HEK293 (cell line): ENCODE results near the gene C1orf226.

Source experiments
- CTCF ChIA-PET: fragments of 350-600 bp; formaldehyde crosslinking; extraction: SDS; loops from one replicate; lab custom pipeline; 2021; ENCODE audit warnings: antibody characterized with exemption; lab: Yijun Ruan, JAX
- POLR2A ChIA-PET: fragments of 300-600 bp; formaldehyde crosslinking; extraction: SDS; loops from one replicate; lab custom pipeline; 2020; ENCODE audit warnings: antibody characterized with exemption, inconsistent platforms; lab: Yijun Ruan, JAX
- H3K27ac ChIP-seq: fragments of 200-500 bp; sonication (Bioruptor generic); 2 replicates; pipeline ENCODE4 v1.5.1; 2014; ENCODE audit warnings: low read depth, low read length, control low read depth, inconsistent platforms; ENCODE audit errors: extremely low read depth
- H3K36me3 ChIP-seq, 2 experiments: fragments of 200-500 bp in 1 of 2; sonication (Bioruptor generic) in 1 of 2; 1 replicate in 1 of 2; 2 replicates in 1 of 2; pipeline ENCODE4 v1.5.1; 2014 to 2017; ENCODE audit warnings: inconsistent platforms in 2 of 2, low read length in 2 of 2; ENCODE audit not compliant: control insufficient read depth in 2 of 2, insufficient read depth in 1 of 2
- H3K4me1 ChIP-seq: fragments of 200-500 bp; sonication (Bioruptor generic); 2 replicates; pipeline ENCODE4 v1.5.1; 2014; ENCODE audit warnings: mild to moderate bottlenecking, low read length, inconsistent platforms; ENCODE audit not compliant: control insufficient read depth, insufficient read depth
- H3K4me3 ChIP-seq: 2 replicates; pipeline ENCODE4 v1.5.1; 2011; ENCODE audit warnings: low read depth, mild to moderate bottlenecking, control low read depth, low read length, moderate library complexity
- H3K9me3 ChIP-seq: fragments of 200-500 bp; sonication (Bioruptor generic); 2 replicates; pipeline ENCODE4 v1.5.1; 2014; ENCODE audit warnings: low read depth, low read length, inconsistent platforms; ENCODE audit not compliant: control insufficient read depth, insufficient read depth
- SCRT1 ChIP-seq: fragments of 450-650 bp; formaldehyde crosslinking; IDR thresholded peaks from 2 replicates; pipeline ENCODE4 v1.5.1; 2016; ENCODE audit warnings: missing biosample characterization, missing genetic modification characterization, borderline replicate concordance
- ZBTB1 ChIP-seq: fragments of 450-650 bp; formaldehyde crosslinking; IDR thresholded peaks from 2 replicates; pipeline ENCODE4 v1.5.1; 2016; ENCODE audit warnings: missing biosample characterization, missing genetic modification characterization
- ZNF169 ChIP-seq: fragments of 450-650 bp; formaldehyde crosslinking; IDR thresholded peaks from 2 replicates; pipeline ENCODE4 v1.5.1; 2016; ENCODE audit warnings: missing biosample characterization, missing genetic modification characterization
- ZNF214 ChIP-seq: fragments of 450-650 bp; formaldehyde crosslinking; IDR thresholded peaks from 2 replicates; pipeline ENCODE4 v1.5.1; 2017; ENCODE audit warnings: missing biosample characterization, mild to moderate bottlenecking, missing genetic modification characterization, borderline replicate concordance
- ZNF221 ChIP-seq: fragments of 450-650 bp; formaldehyde crosslinking; IDR thresholded peaks from 2 replicates; pipeline ENCODE4 v1.5.1; 2017; ENCODE audit warnings: missing biosample characterization, missing genetic modification characterization, borderline replicate concordance
- ZNF24 ChIP-seq: fragments of 450-650 bp; formaldehyde crosslinking; IDR thresholded peaks from 2 replicates; pipeline ENCODE4 v1.5.1; 2016; ENCODE audit warnings: missing biosample characterization, missing genetic modification characterization
- ZNF366 ChIP-seq: fragments of 450-650 bp; formaldehyde crosslinking; conservative IDR thresholded peaks from 2 replicates; pipeline ENCODE4 v1.5.1; 2016; ENCODE audit warnings: missing biosample characterization, missing genetic modification characterization
- ZNF510 ChIP-seq: fragments of 450-650 bp; formaldehyde crosslinking; IDR thresholded peaks from 2 replicates; pipeline ENCODE4 v1.5.1; 2018; ENCODE audit warnings: mild to moderate bottlenecking, missing genetic modification characterization, missing biosample characterization; ENCODE audit not compliant: insufficient replicate concordance
- ZNF558 ChIP-seq: fragments of 450-650 bp; formaldehyde crosslinking; IDR thresholded peaks from 2 replicates; pipeline ENCODE4 v1.5.1; 2016; ENCODE audit warnings: missing biosample characterization, missing genetic modification characterization
- ZNF600 ChIP-seq: fragments of 450-650 bp; formaldehyde crosslinking; IDR thresholded peaks from 2 replicates; pipeline ENCODE4 v1.5.1; 2016; ENCODE audit warnings: missing biosample characterization, missing genetic modification characterization
- ZNF785 ChIP-seq: fragments of 450-650 bp; formaldehyde crosslinking; IDR thresholded peaks from 2 replicates; pipeline ENCODE4 v1.5.1; 2016; ENCODE audit warnings: missing biosample characterization, missing genetic modification characterization
- ZNF830 ChIP-seq: fragments of 450-650 bp; IDR thresholded peaks from 2 replicates; pipeline ENCODE4 v1.5.0; 2018; ENCODE audit warnings: missing biosample characterization, missing genetic modification characterization, low read depth, mild to moderate bottlenecking, moderate library complexity
- ZNF843 ChIP-seq: fragments of 450-650 bp; formaldehyde crosslinking; IDR thresholded peaks from 2 replicates; pipeline ENCODE4 v1.5.1; 2016; ENCODE audit warnings: missing biosample characterization, missing genetic modification characterization
- TF ChIP-seq, protein P1 (sequence below): fragments of 450-650 bp; formaldehyde crosslinking; IDR thresholded peaks from 2 replicates; pipeline ENCODE4 v1.5.1; 2016; ENCODE audit warnings: missing biosample characterization, missing genetic modification characterization
- TF ChIP-seq, protein P2 (sequence below): fragments of 450-650 bp; formaldehyde crosslinking; IDR thresholded peaks from 2 replicates; pipeline ENCODE4 v1.5.1; 2017; ENCODE audit warnings: missing biosample characterization, missing genetic modification characterization
- TF ChIP-seq, protein P3 (sequence below): fragments of 450-650 bp; formaldehyde crosslinking; IDR thresholded peaks from 2 replicates; pipeline ENCODE4 v1.5.1; 2016; ENCODE audit warnings: missing biosample characterization, missing genetic modification characterization
- TF ChIP-seq, protein P4 (sequence below): fragments of 450-650 bp; formaldehyde crosslinking; IDR thresholded peaks from 2 replicates; pipeline ENCODE4 v1.5.1; 2016; ENCODE audit warnings: missing biosample characterization, missing genetic modification characterization

C1orf226 gene

DNA sequence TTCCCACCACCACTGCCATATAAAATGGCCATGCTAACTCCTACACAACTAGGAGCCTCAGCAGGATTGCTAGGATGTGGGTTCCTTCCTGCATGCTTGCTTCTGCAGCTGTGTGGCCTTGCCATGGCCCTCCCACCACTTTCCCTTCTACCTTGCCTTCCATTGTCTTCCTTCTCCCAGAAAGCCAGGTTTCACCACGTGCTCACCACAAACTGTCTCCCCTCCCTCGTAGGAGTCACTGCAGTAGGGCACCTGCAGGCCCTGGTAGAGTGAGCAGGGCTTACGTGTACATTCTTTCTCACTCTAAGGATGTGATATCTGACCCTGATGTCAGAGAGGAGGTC lies 3.7 kb downstream of the C1orf226 start (continued):
- TF ChIP-seq, protein P1, sequence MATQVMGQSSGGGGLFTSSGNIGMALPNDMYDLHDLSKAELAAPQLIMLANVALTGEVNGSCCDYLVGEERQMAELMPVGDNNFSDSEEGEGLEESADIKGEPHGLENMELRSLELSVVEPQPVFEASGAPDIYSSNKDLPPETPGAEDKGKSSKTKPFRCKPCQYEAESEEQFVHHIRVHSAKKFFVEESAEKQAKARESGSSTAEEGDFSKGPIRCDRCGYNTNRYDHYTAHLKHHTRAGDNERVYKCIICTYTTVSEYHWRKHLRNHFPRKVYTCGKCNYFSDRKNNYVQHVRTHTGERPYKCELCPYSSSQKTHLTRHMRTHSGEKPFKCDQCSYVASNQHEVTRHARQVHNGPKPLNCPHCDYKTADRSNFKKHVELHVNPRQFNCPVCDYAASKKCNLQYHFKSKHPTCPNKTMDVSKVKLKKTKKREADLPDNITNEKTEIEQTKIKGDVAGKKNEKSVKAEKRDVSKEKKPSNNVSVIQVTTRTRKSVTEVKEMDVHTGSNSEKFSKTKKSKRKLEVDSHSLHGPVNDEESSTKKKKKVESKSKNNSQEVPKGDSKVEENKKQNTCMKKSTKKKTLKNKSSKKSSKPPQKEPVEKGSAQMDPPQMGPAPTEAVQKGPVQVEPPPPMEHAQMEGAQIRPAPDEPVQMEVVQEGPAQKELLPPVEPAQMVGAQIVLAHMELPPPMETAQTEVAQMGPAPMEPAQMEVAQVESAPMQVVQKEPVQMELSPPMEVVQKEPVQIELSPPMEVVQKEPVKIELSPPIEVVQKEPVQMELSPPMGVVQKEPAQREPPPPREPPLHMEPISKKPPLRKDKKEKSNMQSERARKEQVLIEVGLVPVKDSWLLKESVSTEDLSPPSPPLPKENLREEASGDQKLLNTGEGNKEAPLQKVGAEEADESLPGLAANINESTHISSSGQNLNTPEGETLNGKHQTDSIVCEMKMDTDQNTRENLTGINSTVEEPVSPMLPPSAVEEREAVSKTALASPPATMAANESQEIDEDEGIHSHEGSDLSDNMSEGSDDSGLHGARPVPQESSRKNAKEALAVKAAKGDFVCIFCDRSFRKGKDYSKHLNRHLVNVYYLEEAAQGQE (tag by site-specific recombination): no peak
- no peak for TF ChIP-seq SCRT1
- TF ChIP-seq ZNF221 (tag by site-specific recombination): no peak

DNA sequence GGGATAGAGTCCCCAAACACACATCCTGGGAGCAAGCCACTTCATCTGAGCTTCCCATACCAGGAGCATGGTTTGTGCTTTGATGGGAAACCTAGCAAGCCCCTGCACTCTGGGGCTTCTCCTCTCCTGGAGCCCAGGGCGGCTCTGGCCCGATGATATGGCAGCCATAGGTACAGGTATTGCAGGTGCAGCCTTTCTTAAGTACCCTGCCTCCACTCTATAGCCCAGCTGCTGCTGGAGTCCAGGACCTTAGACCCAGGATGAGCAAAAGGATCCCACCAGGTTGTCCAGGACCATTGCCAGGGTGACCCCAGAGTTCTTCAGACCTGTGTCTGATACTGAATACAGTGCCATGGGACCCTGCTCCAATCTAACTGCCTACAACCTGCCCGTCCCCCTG lies 4.2 kb downstream of the C1orf226 start:
- Histone ChIP-seq H3K9me3 (no peaks in the 10 kb centered on the region), H3K4me1 (no peaks in the 10 kb centered on the region), H3K27ac (no peak overlapping the region), H3K4me3 (no peak overlapping the region), H3K36me3 (peaks cover 0 to 16% of the 10 kb centered on the region in 2 experiments; a peak in 1 of 3 replicates)
- TF ChIP-seq ZNF830 (tag by site-specific recombination) (no peak), ZNF214 (tag by site-specific recombination) (no peak), ZNF510 (tag by site-specific recombination) (no peak), ZNF366 (tag by site-specific recombination) (no peak), ZNF558 (tag by site-specific recombination) (no peak), ZNF169 (tag by site-specific recombination) (no peak), ZNF843 (tag by site-specific recombination) (no peak)
- TF ChIP-seq, protein P2, sequence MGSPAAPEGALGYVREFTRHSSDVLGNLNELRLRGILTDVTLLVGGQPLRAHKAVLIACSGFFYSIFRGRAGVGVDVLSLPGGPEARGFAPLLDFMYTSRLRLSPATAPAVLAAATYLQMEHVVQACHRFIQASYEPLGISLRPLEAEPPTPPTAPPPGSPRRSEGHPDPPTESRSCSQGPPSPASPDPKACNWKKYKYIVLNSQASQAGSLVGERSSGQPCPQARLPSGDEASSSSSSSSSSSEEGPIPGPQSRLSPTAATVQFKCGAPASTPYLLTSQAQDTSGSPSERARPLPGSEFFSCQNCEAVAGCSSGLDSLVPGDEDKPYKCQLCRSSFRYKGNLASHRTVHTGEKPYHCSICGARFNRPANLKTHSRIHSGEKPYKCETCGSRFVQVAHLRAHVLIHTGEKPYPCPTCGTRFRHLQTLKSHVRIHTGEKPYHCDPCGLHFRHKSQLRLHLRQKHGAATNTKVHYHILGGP (tag by site-specific recombination): no peak
- CTCF ChIA-PET: interaction anchor here (1.2 kb wide), 1 partner anchor 329 kb away, joined by 3 read pairs; no protein-coding TSS in a partner anchor
- POLR2A ChIA-PET: no interaction called here

DNA sequence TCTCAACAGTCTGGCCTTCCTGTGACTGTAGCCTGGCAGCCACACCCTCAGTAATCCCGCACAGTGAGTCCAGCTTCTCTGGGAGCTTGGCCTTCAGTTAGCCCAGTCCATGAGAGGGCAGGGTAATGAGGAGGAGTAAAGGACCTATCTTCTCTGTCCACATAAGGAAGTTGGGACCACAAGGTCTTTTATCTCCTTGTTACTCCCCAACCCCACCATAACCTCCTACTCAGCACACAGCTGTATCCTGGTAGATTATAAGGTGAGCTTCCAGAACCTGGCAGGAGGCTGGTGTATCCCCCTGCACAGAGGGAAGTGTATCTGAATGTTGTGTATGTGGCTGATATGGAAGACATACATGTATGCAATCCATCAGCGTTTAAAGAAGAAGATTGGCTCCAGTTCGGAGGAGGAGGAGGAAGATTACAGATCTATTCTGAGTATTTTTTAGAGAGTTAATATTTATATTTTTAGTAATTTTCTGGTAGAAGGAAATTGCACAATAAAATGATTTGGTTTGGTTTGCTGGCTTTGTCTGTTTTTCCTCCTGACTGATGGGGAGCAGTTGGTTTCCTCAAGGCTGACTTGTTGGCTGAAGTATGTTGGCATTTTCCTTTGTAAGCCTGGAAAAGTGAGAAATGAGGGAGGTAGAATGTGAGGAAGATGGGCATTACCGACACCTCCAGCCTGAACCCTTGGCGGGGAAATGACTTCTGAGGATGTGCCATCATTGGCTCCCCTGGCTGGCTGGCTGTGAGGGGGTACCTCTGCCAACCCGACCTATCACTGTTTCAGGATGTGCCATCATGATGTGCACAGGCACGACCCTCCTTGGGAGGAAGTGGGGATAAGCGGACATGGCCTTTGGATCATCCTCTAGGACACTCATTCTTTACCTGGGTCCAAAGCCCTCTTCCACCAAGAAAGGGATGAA lies 5.0 kb downstream of the C1orf226 start:
- Histone ChIP-seq H3K4me3 (no peak overlapping the region), H3K27ac (no peak overlapping the region), H3K9me3 (no peaks in the 10 kb centered on the region), H3K36me3 (peaks cover 0 to 16% of the 10 kb centered on the region in 2 experiments; a peak in 1 of 3 replicates), H3K4me1 (no peaks in the 10 kb centered on the region)
- ChIA-PET CTCF (interaction anchor here (0.6 to 1.2 kb wide), 2 partner anchors 139 to 330 kb away, joined by 3 read pairs; no protein-coding TSS in a partner anchor), POLR2A (no interaction called here)
- TF ChIP-seq ZNF24: no peak
- TF ChIP-seq ZNF785 (tag by site-specific recombination): no peak
- TF ChIP-seq, protein P1 (tag by site-specific recombination): no peak
- TF ChIP-seq, protein P3, sequence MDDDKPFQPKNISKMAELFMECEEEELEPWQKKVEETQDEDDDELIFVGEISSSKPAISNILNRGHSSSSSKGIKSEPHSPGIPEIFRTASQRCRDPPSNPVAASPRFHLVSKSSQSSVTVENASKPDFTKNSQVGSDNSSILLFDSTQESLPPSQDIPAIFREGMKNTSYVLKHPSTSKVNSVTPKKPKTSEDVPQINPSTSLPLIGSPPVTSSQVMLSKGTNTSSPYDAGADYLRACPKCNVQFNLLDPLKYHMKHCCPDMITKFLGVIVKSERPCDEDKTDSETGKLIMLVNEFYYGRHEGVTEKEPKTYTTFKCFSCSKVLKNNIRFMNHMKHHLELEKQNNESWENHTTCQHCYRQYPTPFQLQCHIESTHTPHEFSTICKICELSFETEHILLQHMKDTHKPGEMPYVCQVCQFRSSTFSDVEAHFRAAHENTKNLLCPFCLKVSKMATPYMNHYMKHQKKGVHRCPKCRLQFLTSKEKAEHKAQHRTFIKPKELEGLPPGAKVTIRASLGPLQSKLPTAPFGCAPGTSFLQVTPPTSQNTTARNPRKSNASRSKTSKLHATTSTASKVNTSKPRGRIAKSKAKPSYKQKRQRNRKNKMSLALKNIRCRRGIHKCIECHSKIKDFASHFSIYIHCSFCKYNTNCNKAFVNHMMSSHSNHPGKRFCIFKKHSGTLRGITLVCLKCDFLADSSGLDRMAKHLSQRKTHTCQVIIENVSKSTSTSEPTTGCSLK (tag by site-specific recombination): no peak
- TF ChIP-seq, protein P4, sequence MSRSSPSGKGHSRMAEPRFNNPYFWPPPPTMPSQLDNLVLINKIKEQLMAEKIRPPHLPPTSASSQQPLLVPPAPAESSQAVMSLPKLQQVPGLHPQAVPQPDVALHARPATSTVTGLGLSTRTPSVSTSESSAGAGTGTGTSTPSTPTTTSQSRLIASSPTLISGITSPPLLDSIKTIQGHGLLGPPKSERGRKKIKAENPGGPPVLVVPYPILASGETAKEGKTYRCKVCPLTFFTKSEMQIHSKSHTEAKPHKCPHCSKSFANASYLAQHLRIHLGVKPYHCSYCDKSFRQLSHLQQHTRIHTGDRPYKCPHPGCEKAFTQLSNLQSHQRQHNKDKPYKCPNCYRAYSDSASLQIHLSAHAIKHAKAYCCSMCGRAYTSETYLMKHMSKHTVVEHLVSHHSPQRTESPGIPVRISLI (tag by site-specific recombination): no peak
- no peak for TF ChIP-seq ZNF600 (tag by site-specific recombination)
- no peak for TF ChIP-seq ZBTB1 (tag by site-specific recombination)
